GM23338 (cell line): ENCODE results near the gene POF1B. TPM values are rescaled to one million over a fixed set of nuclear protein-coding genes. Genes with fewer than 3 reads are reported as not detected.

Source experiments
- ATAC-seq: fragments of 200-7000 bp; cut with Tn5 transposase; 3 replicates; pipeline ENCODE4 v1.9.1; 2020
- DNase-seq: peaks from one replicate; pipeline ENCODE4 v3.0.0-alpha.2; 2015; ENCODE audit warnings: low spot score
- H2AFZ ChIP-seq: fragments of 200-600 bp; sonication (generic); 2 replicates; pipeline ENCODE4 v1.8.0; 2016; ENCODE audit warnings: antibody characterized with exemption, mild to moderate bottlenecking, moderate library complexity
- H3F3A ChIP-seq: fragments of 200-600 bp; sonication (generic); replicated peaks from 2 replicates; pipeline ENCODE4 v1.8.0; 2017; ENCODE audit warnings: antibody characterized with exemption, mixed run types, low read depth
- H3K27ac ChIP-seq: fragments of 200-600 bp; sonication (generic); 2 replicates; pipeline ENCODE4 v1.6.1; 2016; ENCODE audit warnings: low read depth
- H3K27me3 ChIP-seq: fragments of 200-600 bp; sonication (generic); 2 replicates; pipeline ENCODE4 v1.8.0; 2016; ENCODE audit warnings: mild to moderate bottlenecking, mixed run types, moderate library complexity; ENCODE audit not compliant: insufficient read depth
- H3K36me3 ChIP-seq: fragments of 200-600 bp; sonication (generic); 2 replicates; pipeline ENCODE4 v1.8.0; 2016; ENCODE audit warnings: mild to moderate bottlenecking; ENCODE audit not compliant: insufficient read depth
- H3K4me1 ChIP-seq: fragments of 200-600 bp; sonication (generic); 2 replicates; pipeline ENCODE4 v1.8.0; 2016; ENCODE audit warnings: mild to moderate bottlenecking, moderate library complexity; ENCODE audit not compliant: insufficient read depth
- H3K4me2 ChIP-seq: fragments of 200-600 bp; sonication (generic); 2 replicates; pipeline ENCODE4 v1.7.1; 2017; ENCODE audit warnings: mixed run types
- H3K4me3 ChIP-seq: fragments of 200-600 bp; sonication (generic); 2 replicates; pipeline ENCODE4 v1.6.1; 2016; ENCODE audit warnings: mixed run types
- H3K79me2 ChIP-seq: fragments of 200-600 bp; sonication (generic); replicated peaks from 2 replicates; pipeline ENCODE4 v1.8.0; 2017; ENCODE audit warnings: mild to moderate bottlenecking; ENCODE audit not compliant: insufficient read depth
- H3K9me2 ChIP-seq: fragments of 200-600 bp; sonication (generic); 2 replicates; pipeline ENCODE4 v1.8.0; 2017; ENCODE audit not compliant: insufficient read depth
- H4K20me1 ChIP-seq: fragments of 200-600 bp; sonication (generic); replicated peaks from 2 replicates; pipeline ENCODE4 v1.8.0; 2017; ENCODE audit warnings: mild to moderate bottlenecking; ENCODE audit not compliant: insufficient read depth
- H3K27ac Mint-ChIP-seq: 2 replicates; pipeline ENCODE4 v1.8.0; 2020; ENCODE audit warnings: inconsistent platforms, mild to moderate bottlenecking, moderate library complexity, mixed read lengths
- H3K27me3 Mint-ChIP-seq: 3 replicates; pipeline ENCODE4 v1.8.0; 2022; ENCODE audit warnings: low read depth, mild to moderate bottlenecking, moderate library complexity, mixed read lengths, inconsistent platforms; ENCODE audit not compliant: insufficient read depth, poor library complexity
- H3K36me3 Mint-ChIP-seq: 3 replicates; pipeline ENCODE4 v1.8.0; 2021; ENCODE audit warnings: low read depth, mild to moderate bottlenecking, inconsistent platforms, moderate library complexity, mixed read lengths
- H3K4me1 Mint-ChIP-seq: 3 replicates; pipeline ENCODE4 v1.8.0; 2020; ENCODE audit warnings: mild to moderate bottlenecking, inconsistent platforms, mixed read lengths
- H3K4me3 Mint-ChIP-seq: 3 replicates; pipeline ENCODE4 v1.8.0; 2021; ENCODE audit warnings: moderate library complexity, mild to moderate bottlenecking, inconsistent platforms, mixed read lengths
- H3K9me3 Mint-ChIP-seq: 3 replicates; pipeline ENCODE4 v1.8.0; 2020; ENCODE audit warnings: moderate library complexity, mild to moderate bottlenecking, inconsistent platforms, mixed read lengths
- CREB1 ChIP-seq: fragments of 250-450 bp; sonication (Bioruptor Pico); IDR thresholded peaks from 2 replicates; pipeline ENCODE4 v1.5.0; 2020; ENCODE audit warnings: low read depth, mild to moderate bottlenecking, moderate library complexity
- CTCF ChIP-seq, 2 experiments: fragments of 200-600 bp in 1 of 2; sonication (generic) in 1 of 2; conservative IDR thresholded peaks; 2 replicates each; pipeline versions ENCODE4 v1.5.1 to v1.6.1; 2016 to 2017; ENCODE audit warnings: antibody characterized with exemption in 2 of 2, low read depth in 2 of 2, mild to moderate bottlenecking in 2 of 2, moderate library complexity in 1 of 2
- EZH2 ChIP-seq: fragments of 200-600 bp; sonication (generic); IDR thresholded peaks from one replicate; pipeline ENCODE4 v1.8.0; 2017; ENCODE audit warnings: antibody characterized with exemption, mild to moderate bottlenecking, low read depth; ENCODE audit not compliant: unreplicated experiment
- JUNB ChIP-seq: IDR thresholded peaks from one replicate; pipeline ENCODE4 v1.6.1; 2016; ENCODE audit warnings: antibody characterized with exemption; ENCODE audit not compliant: unreplicated experiment
- NANOG ChIP-seq: IDR thresholded peaks from 2 replicates; pipeline ENCODE4 v1.6.1; 2016; ENCODE audit warnings: antibody characterized with exemption, borderline replicate concordance
- POLR2AphosphoS5 ChIP-seq: IDR thresholded peaks from 2 replicates; pipeline ENCODE4 v1.6.1; 2016; ENCODE audit warnings: antibody characterized with exemption, low read depth
- REST ChIP-seq: IDR thresholded peaks from one replicate; pipeline ENCODE4 v1.6.1; 2018; ENCODE audit warnings: antibody characterized with exemption; ENCODE audit not compliant: unreplicated experiment
- STAT1 ChIP-seq: IDR thresholded peaks from one replicate; pipeline ENCODE4 v1.6.1; 2016; ENCODE audit warnings: antibody characterized with exemption; ENCODE audit not compliant: unreplicated experiment
- ZNF114 ChIP-seq: fragments of 250-450 bp; sonication (Bioruptor Pico); IDR thresholded peaks from 2 replicates; pipeline ENCODE4 v1.5.0; 2020; ENCODE audit warnings: mild to moderate bottlenecking, moderate library complexity
- ZNF331 ChIP-seq: fragments of 250-450 bp; sonication (Bioruptor Pico); IDR thresholded peaks from 2 replicates; pipeline ENCODE4 v1.5.0; 2020; ENCODE audit warnings: low read depth, mild to moderate bottlenecking, moderate library complexity
- ZNF462 ChIP-seq: fragments of 250-450 bp; sonication (Bioruptor Pico); IDR thresholded peaks from 2 replicates; pipeline ENCODE4 v1.5.0; 2020; ENCODE audit warnings: mild to moderate bottlenecking, moderate library complexity
- polyA plus RNA-seq: library from polyadenylated mRNA; unstranded; fragments of >200 nt; fragmentation: Nextera tagmentation; extraction: Ambion mirVana; gene quantifications from 2 replicates; pipeline ENCODE4 v1.2.1, GENCODE V29; 2016
- total RNA-seq: library from RNA; depleted of rRNA; stranded (reverse); fragments of >200 nt; shearing (Covaris generic); gene quantifications from 2 replicates; pipeline ENCODE4 v1.2.3, GENCODE V29; 2014

The POF1B gene
- total and polyA plus RNA-seq, 2 experiments from 2014 or later, result 0.05 to 0.10 TPM

- Mint-ChIP-seq H3K4me3 (no peak overlapping the region), H3K9me3 (no peaks in the 10 kb centered on the region), H3K27me3 (no peaks in the 10 kb centered on the region), H3K27ac (peak overlapping the region; percentile 31; the same call in 1 of the 2 replicates), H3K4me1 (no peaks in the 10 kb centered on the region), H3K36me3 (no peaks in the 10 kb centered on the region)
- Histone ChIP-seq H3F3A (no peaks in the 10 kb centered on the region), H3K36me3 (no peaks in the 10 kb centered on the region), H3K4me1 (no peaks in the 10 kb centered on the region), H3K4me3 (no peak overlapping the region), H3K9me2 (no peaks in the 10 kb centered on the region), H3K79me2 (no peaks in the 10 kb centered on the region), H3K27ac (no peak overlapping the region), H3K4me2 (no peak overlapping the region), H2AFZ (0 out of 2 replicates have a peak overlapping the region, but pooled peaks have one; percentile 69), H3K27me3 (no peaks in the 10 kb centered on the region), H4K20me1 (no peaks in the 10 kb centered on the region)
- ATAC-seq (peak; percentile 89), DNase-seq (peak; percentile 45)
- TF ChIP-seq CTCF (conservative IDR thresholded peaks at IDR 0.05; ENCODE audit: low read depth in 2 of 2) (peak; percentile 31 to 68; a peak in 3 of 4 replicates), STAT1 (no peak)
Measured at GRCh38 chrX:85365370-85365995, 14.0 kb downstream of the POF1B start.

- H3K36me3 ChIP-seq, result no peaks in the 10 kb centered on the region
- H3K9me2 ChIP-seq, result no peaks in the 10 kb centered on the region
- H3F3A ChIP-seq, result no peaks in the 10 kb centered on the region
- no peak overlapping the region for H3K4me3 ChIP-seq
- Mint-ChIP-seq H3K4me1 (no peaks in the 10 kb centered on the region), H3K9me3 (no peaks in the 10 kb centered on the region), H3K36me3 (no peaks in the 10 kb centered on the region; the same call in 2 of the 3 replicates), H3K4me3 (no peak overlapping the region), H3K27ac (no peak overlapping the region), H3K27me3 (no peaks in the 10 kb centered on the region)
- H3K4me2 ChIP-seq, result no peak overlapping the region
- no peaks in the 10 kb centered on the region for H3K4me1 ChIP-seq
- no peaks in the 10 kb centered on the region for H3K27me3 ChIP-seq
- H2AFZ ChIP-seq, result no peak overlapping the region
- H3K79me2 ChIP-seq, result no peaks in the 10 kb centered on the region
- DNase-seq (no peak), ATAC-seq (no peak)
- H4K20me1 ChIP-seq, result no peaks in the 10 kb centered on the region
- H3K27ac ChIP-seq, result no peak overlapping the region
- no peak for TF ChIP-seq NANOG
- TF ChIP-seq POLR2AphosphoS5, result no peak
- no peak for TF ChIP-seq ZNF114 (CRISPR knock-in tag)
- TF ChIP-seq JUNB, result no peak
- no peak for TF ChIP-seq REST
- no peak for TF ChIP-seq EZH2
- TF ChIP-seq ZNF462, result no peak
- TF ChIP-seq CREB1, result no peak
- TF ChIP-seq ZNF331 (CRISPR knock-in tag), result no peak
Measured at GRCh38 chrX:85359051-85359450, 20.4 kb downstream of the POF1B start.
